ENCODE measurements around the gene TIE1. TPM values are rescaled to one million over a fixed set of nuclear protein-coding genes. Genes with fewer than 3 reads are reported as not detected.

Gene TIE1
- total RNA-seq, 2 donors from 2014 or later: 5.1 to 7.6 TPM

DNA sequence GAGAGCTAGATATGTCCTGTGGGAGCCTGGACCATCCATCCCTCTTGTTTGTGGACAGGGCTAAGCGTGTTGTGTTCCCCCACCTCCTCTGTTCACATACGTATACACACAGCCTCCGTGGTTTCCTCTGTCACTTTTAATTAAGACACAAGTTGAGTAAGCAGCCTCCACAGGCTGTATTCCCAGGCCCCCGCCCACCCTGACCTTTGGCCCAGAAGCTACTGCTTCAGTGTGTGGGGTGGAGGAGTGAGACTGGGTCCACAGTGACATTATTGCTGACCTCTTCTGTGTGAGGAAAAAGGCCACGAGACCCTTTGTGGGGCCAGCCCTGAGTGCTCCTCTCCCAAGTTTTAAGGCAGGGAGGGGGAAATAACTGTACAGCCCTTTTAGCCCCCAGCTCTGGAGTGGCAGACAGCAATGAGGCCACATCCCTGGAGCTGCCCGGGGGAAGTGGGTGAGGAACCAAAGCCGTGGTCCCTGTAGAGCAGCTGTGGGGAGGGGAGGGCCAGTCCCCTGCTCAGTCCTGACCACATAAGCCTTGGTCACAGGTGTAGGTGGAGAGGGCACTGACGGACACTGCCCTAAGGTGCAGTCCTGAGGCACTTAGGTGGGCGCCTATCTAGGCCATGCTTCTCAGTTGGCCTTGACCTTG, 62.6 kb downstream of the TIE1 start:
- intact Hi-C loops (cut with DNase I): no loop called here
- Histone ChIP-seq H3K9ac (ENCODE audit: low read depth in 2 of 2, low read length in 2 of 2) (no peak overlapping the region), H3K4me1 (peaks cover 17% of the 10 kb centered on the region), H3K27ac (no peak overlapping the region), H3K27me3 (no peaks in the 10 kb centered on the region), H3K36me3 (peaks cover 25% of the 10 kb centered on the region), H3K9me3 (no peaks in the 10 kb centered on the region), H3K4me3 (no peak overlapping the region)
- DNase-seq: peak; percentile 64
- TF ChIP-seq, protein P1, sequence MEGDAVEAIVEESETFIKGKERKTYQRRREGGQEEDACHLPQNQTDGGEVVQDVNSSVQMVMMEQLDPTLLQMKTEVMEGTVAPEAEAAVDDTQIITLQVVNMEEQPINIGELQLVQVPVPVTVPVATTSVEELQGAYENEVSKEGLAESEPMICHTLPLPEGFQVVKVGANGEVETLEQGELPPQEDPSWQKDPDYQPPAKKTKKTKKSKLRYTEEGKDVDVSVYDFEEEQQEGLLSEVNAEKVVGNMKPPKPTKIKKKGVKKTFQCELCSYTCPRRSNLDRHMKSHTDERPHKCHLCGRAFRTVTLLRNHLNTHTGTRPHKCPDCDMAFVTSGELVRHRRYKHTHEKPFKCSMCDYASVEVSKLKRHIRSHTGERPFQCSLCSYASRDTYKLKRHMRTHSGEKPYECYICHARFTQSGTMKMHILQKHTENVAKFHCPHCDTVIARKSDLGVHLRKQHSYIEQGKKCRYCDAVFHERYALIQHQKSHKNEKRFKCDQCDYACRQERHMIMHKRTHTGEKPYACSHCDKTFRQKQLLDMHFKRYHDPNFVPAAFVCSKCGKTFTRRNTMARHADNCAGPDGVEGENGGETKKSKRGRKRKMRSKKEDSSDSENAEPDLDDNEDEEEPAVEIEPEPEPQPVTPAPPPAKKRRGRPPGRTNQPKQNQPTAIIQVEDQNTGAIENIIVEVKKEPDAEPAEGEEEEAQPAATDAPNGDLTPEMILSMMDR (IDR thresholded peaks at IDR 0.05): no peak

DNA sequence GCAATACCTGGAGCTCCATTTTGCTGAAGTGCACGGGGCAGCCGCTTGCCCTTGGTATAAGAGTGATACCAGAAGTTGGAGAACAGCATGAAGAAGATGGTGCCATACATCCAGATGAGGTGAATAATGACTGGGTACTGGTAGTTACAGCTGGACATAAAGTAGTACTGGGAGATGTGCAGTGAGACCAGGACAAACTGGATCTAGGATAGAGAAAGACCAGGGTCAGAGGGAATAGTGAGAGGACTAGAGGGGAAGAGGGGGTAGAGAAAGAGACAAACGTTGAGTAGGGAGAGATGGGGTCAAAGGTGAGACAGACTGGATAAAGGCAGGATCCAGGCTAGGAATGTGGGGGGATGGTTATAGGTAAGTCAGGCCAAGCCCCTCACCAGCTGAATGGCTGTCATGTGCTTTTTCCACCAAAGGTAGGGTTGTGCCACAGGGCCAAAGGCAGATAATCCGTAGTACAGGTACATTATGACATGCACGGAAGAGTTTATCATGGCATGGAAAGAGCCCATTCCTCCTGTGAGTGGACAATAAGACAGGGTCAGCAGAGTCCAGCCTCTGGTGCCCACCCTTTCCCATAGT, 63.2 kb downstream of the TIE1 start:
- Histone ChIP-seq H3K9ac (ENCODE audit: low read depth in 2 of 2, low read length in 2 of 2) (no peak overlapping the region), H3K36me3 (peaks cover 25% of the 10 kb centered on the region), H3K27ac (no peak overlapping the region), H3K27me3 (no peaks in the 10 kb centered on the region), H3K9me3 (no peaks in the 10 kb centered on the region), H3K4me3 (no peak overlapping the region), H3K4me1 (peaks cover 16% of the 10 kb centered on the region)
- TF ChIP-seq, protein P1 (IDR thresholded peaks at IDR 0.05): no peak
- DNase-seq: no peak
- intact Hi-C loops (cut with DNase I): no loop called here

DNA sequence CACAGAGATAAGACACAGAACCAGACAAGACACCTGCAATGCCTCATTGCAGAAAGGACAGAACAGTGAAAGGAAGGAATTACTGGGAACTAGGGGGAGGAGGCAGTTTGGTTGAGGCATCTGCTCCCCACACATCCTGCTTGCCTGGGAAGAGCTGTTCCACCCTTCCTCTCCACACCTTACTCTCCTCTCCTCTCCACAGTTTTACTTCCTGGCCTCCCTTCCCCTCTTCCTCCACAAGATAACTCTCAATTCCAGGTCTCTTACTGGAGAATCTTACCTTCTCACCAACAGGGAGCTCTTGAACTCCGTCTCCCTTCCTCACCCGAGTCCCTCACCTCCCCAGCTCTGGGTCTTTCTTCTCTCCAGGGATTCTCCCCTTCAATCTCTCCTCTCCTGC, 64.9 kb downstream of the TIE1 start:
- H3K4me1 ChIP-seq: peaks cover 13% of the 10 kb centered on the region
- H3K4me3 ChIP-seq: peak overlapping the region; percentile 53
- TF ChIP-seq, protein P1 (IDR thresholded peaks at IDR 0.05): no peak
- H3K27me3 ChIP-seq: no peaks in the 10 kb centered on the region
- no peak for DNase-seq
- H3K9ac ChIP-seq (ENCODE audit: low read depth in 2 of 2, low read length in 2 of 2): peak overlapping the region; percentile 47 to 97
- H3K9me3 ChIP-seq: no peaks in the 10 kb centered on the region
- peaks cover 25% of the 10 kb centered on the region for H3K36me3 ChIP-seq
- H3K27ac ChIP-seq: peak overlapping the region; percentile 96
- intact Hi-C loops (cut with DNase I): no loop called here

DNA sequence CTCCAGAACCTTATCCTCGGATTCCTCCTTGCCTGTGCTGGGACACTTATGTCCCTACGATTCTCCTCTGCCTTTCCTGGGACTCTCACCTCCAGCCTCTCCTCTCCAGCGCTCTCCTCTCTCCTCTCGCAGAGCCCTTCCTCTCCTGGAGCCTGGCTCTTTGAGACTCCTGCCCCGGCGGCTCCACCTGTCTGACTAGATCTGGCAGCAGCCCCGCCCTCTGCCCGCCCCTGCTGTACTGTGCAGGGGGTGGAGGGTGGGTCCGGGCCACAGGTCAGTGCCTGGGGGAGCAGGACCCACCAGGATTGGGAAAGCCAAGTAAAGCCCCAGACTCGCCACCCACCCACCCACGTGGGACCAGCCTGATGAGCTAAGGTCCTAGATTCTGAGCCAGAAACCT, 65.4 kb downstream of the TIE1 start:
- intact Hi-C loops (cut with DNase I): no loop called here

DNA sequence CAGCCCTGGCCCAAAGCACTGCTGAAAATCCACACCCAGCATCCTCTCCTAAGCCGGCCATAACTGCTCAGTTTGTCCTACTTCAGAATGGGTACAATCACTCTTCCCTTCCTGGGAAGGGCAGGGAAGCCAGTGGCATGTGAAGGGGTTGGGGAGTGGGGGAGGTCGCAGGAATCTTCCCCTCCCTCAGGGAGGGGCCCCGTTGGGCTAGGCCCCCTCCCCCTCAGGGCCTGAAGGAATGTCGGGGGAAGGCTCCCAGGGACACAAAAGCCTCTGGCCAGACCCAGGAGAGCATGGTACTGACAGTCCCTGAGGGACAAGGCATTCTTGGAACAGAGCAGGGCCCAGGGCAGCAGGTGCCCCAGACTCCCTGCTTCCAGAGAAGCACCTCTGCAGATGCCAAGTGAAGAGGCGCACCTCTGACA, 65.8 kb downstream of the TIE1 start:
- Histone ChIP-seq H3K4me3 (peak overlapping the region; percentile 53), H3K27ac (peak overlapping the region; percentile 96), H3K9ac (ENCODE audit: low read depth in 2 of 2, low read length in 2 of 2) (peak overlapping the region; percentile 93 to 97), H3K36me3 (peaks cover 25% of the 10 kb centered on the region), H3K4me1 (peaks cover 13% of the 10 kb centered on the region), H3K27me3 (no peaks in the 10 kb centered on the region), H3K9me3 (no peaks in the 10 kb centered on the region)
- TF ChIP-seq, protein P1 (IDR thresholded peaks at IDR 0.05): no peak
- intact Hi-C loops (cut with DNase I): no loop called here
- DNase-seq: no peak

More for the DNA sequence above, 65.4 kb downstream of the TIE1 start:
- DNase-seq: peak; percentile 94
- Histone ChIP-seq H3K36me3 (peaks cover 25% of the 10 kb centered on the region), H3K4me1 (peaks cover 13% of the 10 kb centered on the region), H3K27ac (peak overlapping the region; percentile 96), H3K9me3 (no peaks in the 10 kb centered on the region), H3K27me3 (no peaks in the 10 kb centered on the region), H3K4me3 (peak overlapping the region; percentile 53), H3K9ac (ENCODE audit: low read depth in 2 of 2, low read length in 2 of 2) (peak overlapping the region; percentile 93 to 97)
- TF ChIP-seq, protein P1 (IDR thresholded peaks at IDR 0.05): no peak

Measured in colonic mucosa (tissue), 4 donors.